ENCODE measurements around the gene FNDC3B.
A peak's percentile ranks its signal among the peaks of the same experiment; 100 is the strongest.
"Not testable (repeated sequence)": the region's sequence is repeated elsewhere in the genome, so short reads cannot be mapped to it uniquely, and the experiment has no call there.

FNDC3B gene

DNA sequence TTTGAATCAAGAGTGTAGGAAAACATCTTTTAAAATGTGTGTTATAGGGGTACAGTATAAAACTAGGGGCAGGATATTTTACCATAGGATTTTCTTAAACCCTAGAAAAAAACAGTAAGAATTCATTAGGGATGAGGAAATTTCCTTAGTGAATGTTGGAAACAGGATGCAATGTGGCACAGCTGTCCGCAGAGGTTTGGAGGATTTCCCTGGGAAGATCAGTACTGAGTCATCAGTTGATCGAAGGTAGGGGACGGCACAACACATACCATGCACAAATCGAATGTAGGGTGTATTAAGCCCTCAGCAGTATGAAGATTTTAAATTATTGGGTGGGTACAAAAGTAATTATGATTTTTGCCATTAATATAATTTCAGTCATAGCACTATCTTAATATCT, 49.9 kb downstream of the FNDC3B start:
- no peaks in the 10 kb centered on the region for H3K36me3 ChIP-seq (ENCODE audit: control insufficient read depth in 2 of 2, insufficient read depth in 2 of 2, low read length in 2 of 2)
- H3K27me3 ChIP-seq (ENCODE audit: control insufficient read depth in 2 of 2, insufficient read depth in 2 of 2, low read length in 2 of 2): no peaks in the 10 kb centered on the region
- H3K9me3 ChIP-seq (ENCODE audit: control insufficient read depth in 2 of 2, low read length in 2 of 2): no peaks in the 10 kb centered on the region
- H3K4me1 ChIP-seq (ENCODE audit: control insufficient read depth in 2 of 2, insufficient read depth in 2 of 2, low read length in 2 of 2): peaks cover 12 to 14% of the 10 kb centered on the region in 2 donors
- H3K9ac ChIP-seq (ENCODE audit: low read depth in 1 of 2, low read length in 2 of 2): no peak overlapping the region
- H3K4me3 ChIP-seq (ENCODE audit: low read length in 2 of 2): no peak overlapping the region
- no peak overlapping the region for H3K27ac ChIP-seq (ENCODE audit: low read depth in 2 of 2, low read length in 2 of 2)

DNA sequence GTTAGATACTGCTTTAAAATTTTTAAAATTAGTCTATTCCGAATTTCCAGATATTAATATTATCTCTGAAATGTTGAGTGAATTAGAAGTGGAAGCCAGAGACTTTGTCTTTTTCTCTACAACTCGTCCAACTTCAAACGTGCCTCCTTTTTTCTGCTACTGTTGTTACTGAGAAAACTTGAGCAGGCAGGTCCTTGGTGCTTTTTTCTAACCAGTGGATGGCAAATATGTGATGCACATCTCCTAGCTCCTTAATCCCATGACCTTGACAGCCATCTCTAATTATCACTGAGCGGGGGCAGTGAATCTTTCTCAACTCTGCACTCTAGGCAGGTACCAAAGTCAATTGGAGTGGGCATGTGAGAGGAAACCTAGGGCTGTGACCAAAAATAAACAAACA, 50.7 kb downstream of the FNDC3B start:
- no peaks in the 10 kb centered on the region for H3K27me3 ChIP-seq (ENCODE audit: control insufficient read depth in 2 of 2, insufficient read depth in 2 of 2, low read length in 2 of 2)
- peaks cover 12 to 13% of the 10 kb centered on the region in 2 donors for H3K4me1 ChIP-seq (ENCODE audit: control insufficient read depth in 2 of 2, insufficient read depth in 2 of 2, low read length in 2 of 2)
- H3K4me3 ChIP-seq (ENCODE audit: low read length in 2 of 2): no peak overlapping the region
- H3K9ac ChIP-seq (ENCODE audit: low read depth in 1 of 2, low read length in 2 of 2): no peak overlapping the region
- no peaks in the 10 kb centered on the region for H3K36me3 ChIP-seq (ENCODE audit: control insufficient read depth in 2 of 2, insufficient read depth in 2 of 2, low read length in 2 of 2)
- H3K9me3 ChIP-seq (ENCODE audit: control insufficient read depth in 2 of 2, low read length in 2 of 2): no peaks in the 10 kb centered on the region
- no peak overlapping the region for H3K27ac ChIP-seq (ENCODE audit: low read depth in 2 of 2, low read length in 2 of 2)

DNA sequence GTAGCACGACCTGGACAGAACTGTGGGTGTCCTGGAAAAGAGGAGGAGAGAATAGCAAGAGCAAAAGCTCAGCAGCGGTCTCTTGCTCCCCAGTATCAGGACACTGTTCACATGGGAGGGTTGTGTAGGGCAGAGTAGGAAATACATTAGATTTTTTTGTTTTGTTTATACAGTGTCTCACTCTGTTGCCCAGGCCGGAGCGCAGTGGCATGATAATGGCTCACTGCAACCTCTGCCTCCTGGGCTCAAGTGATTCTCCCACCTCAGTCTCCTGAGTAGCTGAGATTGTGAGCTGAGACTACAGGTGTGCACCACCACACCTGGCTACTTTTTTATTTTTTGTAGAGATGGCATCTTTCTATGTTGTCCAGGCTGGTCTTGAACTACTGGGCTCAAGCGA, 53.3 kb downstream of the FNDC3B start:
- Histone ChIP-seq H3K27ac (ENCODE audit: low read depth in 2 of 2, low read length in 2 of 2) (no peak overlapping the region), H3K9ac (ENCODE audit: low read depth in 1 of 2, low read length in 2 of 2) (no peak overlapping the region), H3K4me1 (ENCODE audit: control insufficient read depth in 2 of 2, insufficient read depth in 2 of 2, low read length in 2 of 2) (peaks cover 17 to 23% of the 10 kb centered on the region in 2 donors), H3K9me3 (ENCODE audit: control insufficient read depth in 2 of 2, low read length in 2 of 2) (no peaks in the 10 kb centered on the region), H3K27me3 (ENCODE audit: control insufficient read depth in 2 of 2, insufficient read depth in 2 of 2, low read length in 2 of 2) (no peaks in the 10 kb centered on the region), H3K36me3 (ENCODE audit: control insufficient read depth in 2 of 2, insufficient read depth in 2 of 2, low read length in 2 of 2) (no peaks in the 10 kb centered on the region), H3K4me3 (ENCODE audit: low read length in 2 of 2) (no peak overlapping the region)

DNA sequence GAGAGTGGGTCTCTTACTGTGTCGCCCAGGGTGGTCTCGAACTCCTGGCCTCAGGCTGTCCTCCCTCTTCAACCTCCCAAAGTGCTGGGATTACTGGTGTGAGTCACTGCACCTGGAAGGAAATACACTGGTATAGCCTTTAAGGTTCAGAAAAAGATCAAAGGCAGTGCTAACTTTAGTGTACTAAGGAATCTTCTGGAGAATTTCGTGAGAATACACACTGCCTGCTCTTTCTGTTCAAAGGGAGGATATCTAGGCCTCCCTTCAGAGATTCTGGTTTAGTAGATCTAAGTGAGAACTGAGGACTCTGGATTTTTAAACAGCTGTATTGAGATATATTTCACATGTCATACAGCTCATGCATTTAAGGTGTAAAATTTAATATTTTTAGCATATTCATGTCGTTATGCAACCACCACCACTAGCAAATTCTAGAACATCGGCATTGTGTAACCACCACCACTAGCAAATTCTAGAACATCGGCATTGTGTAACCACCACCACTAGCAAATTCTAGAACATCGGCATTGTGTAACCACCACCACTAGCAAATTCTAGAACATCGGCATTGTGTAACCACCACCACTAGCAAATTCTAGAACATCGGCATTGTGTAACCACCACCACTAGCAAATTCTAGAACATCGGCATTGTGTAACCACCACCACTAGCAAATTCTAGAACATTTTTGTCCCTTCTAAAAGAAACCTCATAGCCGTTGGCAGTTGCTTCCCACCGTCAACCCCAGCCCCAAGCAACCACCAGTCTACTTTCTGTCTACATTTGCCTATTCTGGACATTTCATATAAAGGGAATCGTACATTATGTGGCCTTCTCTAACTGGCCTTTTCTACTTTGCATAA, 54.4 kb downstream of the FNDC3B start:
- H3K36me3 ChIP-seq (ENCODE audit: control insufficient read depth in 2 of 2, insufficient read depth in 2 of 2, low read length in 2 of 2); H3K27me3 ChIP-seq (ENCODE audit: control insufficient read depth in 2 of 2, insufficient read depth in 2 of 2, low read length in 2 of 2); H3K4me3 ChIP-seq (ENCODE audit: low read length in 2 of 2); H3K27ac ChIP-seq (ENCODE audit: low read depth in 2 of 2, low read length in 2 of 2); H3K9me3 ChIP-seq (ENCODE audit: control insufficient read depth in 2 of 2, low read length in 2 of 2); H3K9ac ChIP-seq (ENCODE audit: low read depth in 1 of 2, low read length in 2 of 2): not testable (repeated sequence)
- H3K4me1 ChIP-seq (ENCODE audit: control insufficient read depth in 2 of 2, insufficient read depth in 2 of 2, low read length in 2 of 2): peaks cover 17 to 23% of the 10 kb centered on the region in 2 donors

DNA sequence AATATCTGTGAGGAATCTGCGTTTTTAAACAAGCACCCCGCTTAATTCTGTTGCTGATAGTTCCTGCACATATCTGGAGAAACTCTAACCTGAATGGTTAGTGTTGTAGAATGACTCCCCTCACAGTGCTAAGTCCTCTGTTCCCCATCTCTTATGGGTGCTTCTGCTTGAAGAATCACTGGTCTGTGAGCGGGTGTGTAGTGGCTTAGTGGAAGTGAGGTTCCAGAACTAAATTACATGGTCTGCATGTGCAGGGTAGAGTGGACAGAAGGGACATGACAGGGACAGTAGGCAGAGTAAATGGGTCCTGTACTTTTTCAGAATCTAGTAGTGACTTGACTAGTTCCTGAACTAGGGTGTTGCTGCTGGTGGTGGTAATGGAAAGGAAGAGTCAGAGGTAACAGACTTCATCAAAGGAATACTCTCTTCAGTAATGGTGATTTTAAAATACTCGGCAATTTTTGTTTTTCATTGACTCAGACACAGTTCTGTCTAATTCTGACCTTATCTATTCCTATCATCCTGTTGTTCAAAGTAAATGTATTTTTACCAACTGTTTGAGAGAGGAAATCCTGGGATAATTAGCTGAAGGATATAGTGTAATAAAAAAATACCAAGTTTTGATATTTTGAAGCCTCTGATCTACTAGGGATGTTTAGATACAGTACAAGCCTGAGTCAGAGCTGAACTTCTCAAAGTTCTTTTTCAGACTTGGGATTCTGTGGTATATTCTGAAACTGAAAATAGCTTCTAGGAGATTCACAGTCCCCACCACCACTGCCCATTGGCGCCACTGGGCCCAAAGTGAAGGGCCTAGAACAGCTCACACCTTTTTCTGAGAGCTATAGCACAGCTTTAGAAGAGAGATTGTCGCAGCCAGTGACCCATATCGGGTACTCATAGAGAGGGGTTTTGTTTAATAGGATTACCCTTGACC, 55.5 kb downstream of the FNDC3B start:
- no peaks in the 10 kb centered on the region for H3K9me3 ChIP-seq (ENCODE audit: control insufficient read depth in 2 of 2, low read length in 2 of 2)
- H3K36me3 ChIP-seq (ENCODE audit: control insufficient read depth in 2 of 2, insufficient read depth in 2 of 2, low read length in 2 of 2): no peaks in the 10 kb centered on the region
- peaks cover 17 to 27% of the 10 kb centered on the region in 2 donors for H3K4me1 ChIP-seq (ENCODE audit: control insufficient read depth in 2 of 2, insufficient read depth in 2 of 2, low read length in 2 of 2)
- H3K27ac ChIP-seq (ENCODE audit: low read depth in 2 of 2, low read length in 2 of 2): peak overlapping the region; percentile 9 to 12
- no peaks in the 10 kb centered on the region for H3K27me3 ChIP-seq (ENCODE audit: control insufficient read depth in 2 of 2, insufficient read depth in 2 of 2, low read length in 2 of 2)
- H3K4me3 ChIP-seq (ENCODE audit: low read length in 2 of 2): no peak overlapping the region
- H3K9ac ChIP-seq (ENCODE audit: low read depth in 1 of 2, low read length in 2 of 2): no peak overlapping the region

DNA sequence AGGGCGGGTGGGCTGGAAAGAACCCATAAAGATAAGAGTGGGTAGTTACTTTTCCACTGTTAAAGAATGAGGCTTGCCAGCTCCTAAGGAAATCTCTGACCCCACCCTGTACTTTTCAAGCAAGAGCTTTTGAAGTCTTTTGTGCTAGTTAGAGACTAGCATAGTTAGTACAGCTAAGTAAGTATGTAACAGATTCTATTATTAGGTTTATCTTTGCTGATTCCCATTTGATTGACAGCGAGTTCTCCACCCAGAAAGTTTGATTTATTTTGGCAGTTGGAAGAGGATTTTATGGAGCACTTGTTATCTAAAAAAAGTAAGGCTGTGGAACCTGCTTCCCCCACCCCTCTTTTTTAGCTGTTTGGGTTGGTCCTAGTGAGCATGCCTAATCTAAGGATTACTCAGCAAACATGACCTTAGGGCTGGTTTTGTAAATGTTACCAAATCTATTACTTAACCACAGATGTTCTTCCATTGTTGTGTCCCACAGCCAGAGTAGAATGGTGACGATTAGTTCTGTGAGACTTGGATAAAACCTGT, 57.6 kb downstream of the FNDC3B start:
- Histone ChIP-seq H3K4me3 (ENCODE audit: low read length in 2 of 2) (peak overlapping the region in 1 of 2 donors; percentile 34), H3K27me3 (ENCODE audit: control insufficient read depth in 2 of 2, insufficient read depth in 2 of 2, low read length in 2 of 2) (no peaks in the 10 kb centered on the region), H3K36me3 (ENCODE audit: control insufficient read depth in 2 of 2, insufficient read depth in 2 of 2, low read length in 2 of 2) (no peaks in the 10 kb centered on the region), H3K27ac (ENCODE audit: low read depth in 2 of 2, low read length in 2 of 2) (peak overlapping the region; percentile 43 to 58), H3K9ac (ENCODE audit: low read depth in 1 of 2, low read length in 2 of 2) (peak overlapping the region in 1 of 2 donors; percentile 41), H3K4me1 (ENCODE audit: control insufficient read depth in 2 of 2, insufficient read depth in 2 of 2, low read length in 2 of 2) (peaks cover 17 to 27% of the 10 kb centered on the region in 2 donors), H3K9me3 (ENCODE audit: control insufficient read depth in 2 of 2, low read length in 2 of 2) (no peaks in the 10 kb centered on the region)

DNA sequence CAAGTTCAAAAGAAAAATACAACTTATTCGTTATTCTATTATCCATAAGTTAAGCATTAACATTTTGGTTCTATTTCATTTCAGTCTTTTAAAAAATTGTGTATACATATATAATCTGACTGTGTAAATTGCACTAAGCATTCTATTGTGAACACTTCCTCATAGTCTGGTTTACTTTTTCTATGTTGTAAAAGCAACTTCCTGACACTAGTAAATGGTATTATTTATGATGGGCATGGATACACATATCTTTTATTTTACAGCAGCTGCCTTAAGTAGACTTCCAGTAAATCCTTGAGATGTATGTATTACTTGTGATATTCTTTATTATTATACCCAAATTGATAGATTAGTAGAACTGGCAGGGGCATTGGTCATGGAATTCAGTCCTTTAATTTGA, 58.2 kb downstream of the FNDC3B start:
- H3K4me3 ChIP-seq (ENCODE audit: low read length in 2 of 2): no peak overlapping the region
- no peaks in the 10 kb centered on the region for H3K27me3 ChIP-seq (ENCODE audit: control insufficient read depth in 2 of 2, insufficient read depth in 2 of 2, low read length in 2 of 2)
- peaks cover 19 to 31% of the 10 kb centered on the region in 2 donors for H3K4me1 ChIP-seq (ENCODE audit: control insufficient read depth in 2 of 2, insufficient read depth in 2 of 2, low read length in 2 of 2)
- no peak overlapping the region for H3K9ac ChIP-seq (ENCODE audit: low read depth in 1 of 2, low read length in 2 of 2)
- no peak overlapping the region for H3K27ac ChIP-seq (ENCODE audit: low read depth in 2 of 2, low read length in 2 of 2)
- H3K36me3 ChIP-seq (ENCODE audit: control insufficient read depth in 2 of 2, insufficient read depth in 2 of 2, low read length in 2 of 2): no peaks in the 10 kb centered on the region
- H3K9me3 ChIP-seq (ENCODE audit: control insufficient read depth in 2 of 2, low read length in 2 of 2): no peaks in the 10 kb centered on the region

DNA sequence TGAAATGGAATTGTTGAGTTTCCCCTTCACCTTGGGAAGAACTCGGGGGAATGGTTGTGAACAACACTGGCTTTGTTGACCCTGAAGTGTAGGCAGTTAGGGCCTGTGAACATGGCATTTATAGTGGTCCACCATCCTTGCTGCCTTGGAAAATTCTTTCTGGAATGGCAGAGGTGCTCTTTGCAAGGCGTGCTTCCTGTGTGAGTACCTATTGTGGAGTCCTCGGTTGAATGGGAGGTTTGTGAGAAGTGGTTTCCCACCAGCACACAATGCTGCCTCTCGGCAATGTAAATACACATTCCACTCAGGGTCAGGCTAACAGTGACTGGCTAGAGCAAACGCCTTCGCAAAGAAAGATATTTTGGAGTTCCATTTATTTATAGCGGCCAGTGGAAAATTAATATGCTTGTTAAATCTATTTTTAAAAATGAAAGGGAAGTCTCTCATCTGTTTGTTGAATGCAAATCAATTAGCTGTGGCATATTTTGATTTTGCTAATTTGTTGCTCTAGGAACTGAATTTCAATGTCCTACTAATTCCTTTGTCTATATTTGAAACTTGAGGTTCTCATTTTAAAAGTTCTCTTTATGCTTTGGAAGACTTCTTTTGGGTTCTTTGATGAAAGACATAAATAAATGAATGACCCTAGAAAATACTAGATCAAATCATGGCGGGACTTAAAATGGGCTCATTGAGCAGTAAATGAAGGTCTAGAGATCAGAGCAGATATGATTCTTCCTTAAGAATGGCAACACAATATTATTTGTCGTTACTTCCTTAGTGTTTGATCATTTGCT, 59.5 kb downstream of the FNDC3B start:
- Histone ChIP-seq H3K27me3 (ENCODE audit: control insufficient read depth in 2 of 2, insufficient read depth in 2 of 2, low read length in 2 of 2) (no peaks in the 10 kb centered on the region), H3K9me3 (ENCODE audit: control insufficient read depth in 2 of 2, low read length in 2 of 2) (no peaks in the 10 kb centered on the region), H3K9ac (ENCODE audit: low read depth in 1 of 2, low read length in 2 of 2) (no peak overlapping the region), H3K36me3 (ENCODE audit: control insufficient read depth in 2 of 2, insufficient read depth in 2 of 2, low read length in 2 of 2) (no peaks in the 10 kb centered on the region), H3K4me3 (ENCODE audit: low read length in 2 of 2) (no peak overlapping the region), H3K4me1 (ENCODE audit: control insufficient read depth in 2 of 2, insufficient read depth in 2 of 2, low read length in 2 of 2) (peaks cover 22 to 38% of the 10 kb centered on the region in 2 donors), H3K27ac (ENCODE audit: low read depth in 2 of 2, low read length in 2 of 2) (peak overlapping the region; percentile 7 to 36)

DNA sequence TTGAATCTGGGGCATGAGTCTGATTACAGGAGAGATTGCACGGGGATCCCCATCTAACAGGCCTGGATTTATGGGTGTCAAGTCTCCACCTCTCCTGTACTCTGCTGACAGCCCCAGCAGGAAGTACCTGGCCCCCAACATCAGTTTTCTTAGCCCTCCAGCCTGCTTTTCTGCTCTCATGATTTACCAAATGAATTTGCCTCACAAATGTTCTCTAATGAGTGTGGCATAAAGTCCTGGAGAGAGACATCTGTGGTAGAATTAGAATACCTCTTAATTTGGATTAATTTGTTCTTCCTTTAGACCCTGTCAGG, 60.1 kb downstream of the FNDC3B start:
- Histone ChIP-seq H3K36me3 (ENCODE audit: control insufficient read depth in 2 of 2, insufficient read depth in 2 of 2, low read length in 2 of 2) (no peaks in the 10 kb centered on the region), H3K27me3 (ENCODE audit: control insufficient read depth in 2 of 2, insufficient read depth in 2 of 2, low read length in 2 of 2) (no peaks in the 10 kb centered on the region), H3K4me3 (ENCODE audit: low read length in 2 of 2) (no peak overlapping the region), H3K9me3 (ENCODE audit: control insufficient read depth in 2 of 2, low read length in 2 of 2) (no peaks in the 10 kb centered on the region), H3K4me1 (ENCODE audit: control insufficient read depth in 2 of 2, insufficient read depth in 2 of 2, low read length in 2 of 2) (peaks cover 24 to 40% of the 10 kb centered on the region in 2 donors), H3K9ac (ENCODE audit: low read depth in 1 of 2, low read length in 2 of 2) (no peak overlapping the region), H3K27ac (ENCODE audit: low read depth in 2 of 2, low read length in 2 of 2) (peak overlapping the region; percentile 7 to 36)
